Loucy (cell line): Measurements from ENCODE around the gene IPO9.

Source experiments
- CTCF ChIP-seq: fragments of 200-600 bp; sonication (generic); conservative IDR thresholded peaks from 2 replicates; pipeline ENCODE4 v1.5.1; 2014; ENCODE audit warnings: mild to moderate bottlenecking, antibody characterized with exemption, low read length
- EZH2phosphoT487 ChIP-seq: fragments of 200-600 bp; IDR thresholded peaks from 2 replicates; pipeline ENCODE4 v1.6.1; 2018; ENCODE audit warnings: antibody characterized with exemption, mild to moderate bottlenecking, moderate library complexity, borderline replicate concordance

- no peak for TF ChIP-seq CTCF
- no peak for TF ChIP-seq EZH2phosphoT487
These were observed 8.5 kb upstream of the IPO9 start for GRCh38 chr1:201820413-201820812.
